ENCODE measurements around the gene CEP112. TPM values are rescaled to one million over a fixed set of nuclear protein-coding genes. Genes with fewer than 3 reads are reported as not detected.

The CEP112 gene
- total RNA-seq, 4 donors from 2014 or later = 18.9 to 51.8 (median 29.6) TPM

DNA sequence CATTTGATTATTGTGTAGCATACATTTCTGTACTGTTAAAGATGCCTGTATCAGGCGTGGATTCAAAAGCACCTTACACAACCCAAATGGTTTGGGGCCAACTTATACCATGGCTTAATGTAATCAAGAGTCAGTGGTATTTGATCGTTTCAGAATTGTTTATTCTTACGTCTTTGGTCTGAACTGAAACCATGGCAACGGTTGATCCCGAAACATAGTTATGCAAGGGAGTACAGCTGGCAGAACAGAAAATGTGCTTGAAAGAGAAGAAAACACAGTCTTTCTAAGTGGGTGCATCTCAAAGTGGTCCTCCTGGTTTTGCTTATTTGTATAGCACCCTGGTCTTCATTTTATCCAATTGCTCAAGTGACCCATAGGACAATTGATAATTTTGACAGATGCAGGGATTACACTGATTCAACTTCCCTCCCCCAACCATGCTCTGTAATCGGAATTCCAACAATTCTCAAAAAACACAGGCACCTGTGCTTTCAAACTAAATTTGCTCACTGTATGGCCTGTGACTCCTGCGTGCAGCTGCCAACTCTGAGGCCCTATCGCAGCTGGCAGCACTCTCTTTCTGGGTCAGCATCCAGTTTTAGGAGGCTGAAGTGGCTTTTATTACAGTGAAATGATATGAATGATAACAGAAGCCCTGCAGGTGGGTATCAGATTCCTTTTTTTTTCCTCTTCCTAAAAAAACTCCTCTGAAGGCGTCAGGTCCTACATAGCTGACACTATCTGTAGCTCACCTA, 553.5 kb downstream of the CEP112 start:
- TF ChIP-seq, protein P1, sequence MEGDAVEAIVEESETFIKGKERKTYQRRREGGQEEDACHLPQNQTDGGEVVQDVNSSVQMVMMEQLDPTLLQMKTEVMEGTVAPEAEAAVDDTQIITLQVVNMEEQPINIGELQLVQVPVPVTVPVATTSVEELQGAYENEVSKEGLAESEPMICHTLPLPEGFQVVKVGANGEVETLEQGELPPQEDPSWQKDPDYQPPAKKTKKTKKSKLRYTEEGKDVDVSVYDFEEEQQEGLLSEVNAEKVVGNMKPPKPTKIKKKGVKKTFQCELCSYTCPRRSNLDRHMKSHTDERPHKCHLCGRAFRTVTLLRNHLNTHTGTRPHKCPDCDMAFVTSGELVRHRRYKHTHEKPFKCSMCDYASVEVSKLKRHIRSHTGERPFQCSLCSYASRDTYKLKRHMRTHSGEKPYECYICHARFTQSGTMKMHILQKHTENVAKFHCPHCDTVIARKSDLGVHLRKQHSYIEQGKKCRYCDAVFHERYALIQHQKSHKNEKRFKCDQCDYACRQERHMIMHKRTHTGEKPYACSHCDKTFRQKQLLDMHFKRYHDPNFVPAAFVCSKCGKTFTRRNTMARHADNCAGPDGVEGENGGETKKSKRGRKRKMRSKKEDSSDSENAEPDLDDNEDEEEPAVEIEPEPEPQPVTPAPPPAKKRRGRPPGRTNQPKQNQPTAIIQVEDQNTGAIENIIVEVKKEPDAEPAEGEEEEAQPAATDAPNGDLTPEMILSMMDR (IDR thresholded peaks at IDR 0.05; ENCODE audit: low read depth) = no peak

DNA sequence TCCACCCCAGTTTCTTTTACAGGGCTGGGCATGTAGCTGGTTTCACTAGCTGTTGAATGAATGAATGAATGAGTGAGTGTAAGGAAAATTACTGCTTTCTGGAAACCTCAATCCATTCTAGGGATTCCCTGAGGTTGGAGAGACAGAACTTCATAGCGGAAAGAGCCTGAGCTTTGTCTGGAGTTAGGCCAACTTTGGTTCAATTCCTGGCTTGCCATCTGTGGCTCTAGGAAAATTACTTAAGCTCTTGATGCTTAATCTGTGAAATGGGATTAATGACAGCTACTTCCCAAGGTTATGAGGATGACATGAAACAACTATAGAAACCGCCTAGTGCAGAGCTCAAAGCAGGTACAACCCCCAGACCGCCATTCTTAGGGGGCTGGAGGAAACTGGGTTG, 554.1 kb downstream of the CEP112 start:
- TF ChIP-seq, protein P1 (IDR thresholded peaks at IDR 0.05; ENCODE audit: low read depth) = no peak

DNA sequence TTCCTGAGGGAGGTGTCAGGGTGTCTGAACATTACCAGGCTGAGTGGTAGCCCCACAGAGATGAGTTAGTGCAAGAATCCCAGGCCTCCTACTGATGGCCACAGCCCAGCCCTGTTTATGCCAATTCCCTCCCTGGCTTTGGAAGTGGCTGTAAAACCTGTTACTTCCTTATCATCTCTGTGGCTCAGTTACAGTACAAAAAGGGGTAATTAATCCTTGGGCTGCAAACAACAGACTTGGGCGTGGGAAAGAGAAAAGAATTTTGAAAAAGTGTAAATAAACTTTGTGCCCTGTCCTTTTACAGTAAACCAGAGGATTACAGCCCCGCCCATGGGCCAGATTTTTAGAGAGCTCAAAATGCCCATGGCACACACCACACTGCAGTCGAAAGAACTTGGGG, 557.4 kb downstream of the CEP112 start:
- TF ChIP-seq, protein P1 (IDR thresholded peaks at IDR 0.05; ENCODE audit: low read depth) = no peak

DNA sequence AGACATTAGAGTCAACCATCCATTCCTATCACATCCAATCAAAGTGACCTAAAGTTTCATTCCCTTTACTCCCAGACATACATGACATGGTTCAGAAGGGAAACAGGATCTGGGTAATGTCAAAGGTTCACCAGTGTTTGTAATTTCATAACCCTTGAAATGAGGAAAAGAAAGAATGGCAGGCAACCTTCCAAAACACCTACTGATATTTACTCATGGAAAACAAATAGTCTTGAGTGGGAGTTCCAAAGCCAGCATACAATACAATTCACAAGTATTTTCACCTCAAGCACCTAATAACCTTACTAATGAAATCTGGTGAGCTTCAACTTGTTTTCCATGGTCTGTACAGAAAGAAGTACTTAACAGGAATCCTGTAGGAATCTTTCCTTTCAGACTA, 557.9 kb downstream of the CEP112 start:
- TF ChIP-seq, protein P1 (IDR thresholded peaks at IDR 0.05; ENCODE audit: low read depth) = no peak

DNA sequence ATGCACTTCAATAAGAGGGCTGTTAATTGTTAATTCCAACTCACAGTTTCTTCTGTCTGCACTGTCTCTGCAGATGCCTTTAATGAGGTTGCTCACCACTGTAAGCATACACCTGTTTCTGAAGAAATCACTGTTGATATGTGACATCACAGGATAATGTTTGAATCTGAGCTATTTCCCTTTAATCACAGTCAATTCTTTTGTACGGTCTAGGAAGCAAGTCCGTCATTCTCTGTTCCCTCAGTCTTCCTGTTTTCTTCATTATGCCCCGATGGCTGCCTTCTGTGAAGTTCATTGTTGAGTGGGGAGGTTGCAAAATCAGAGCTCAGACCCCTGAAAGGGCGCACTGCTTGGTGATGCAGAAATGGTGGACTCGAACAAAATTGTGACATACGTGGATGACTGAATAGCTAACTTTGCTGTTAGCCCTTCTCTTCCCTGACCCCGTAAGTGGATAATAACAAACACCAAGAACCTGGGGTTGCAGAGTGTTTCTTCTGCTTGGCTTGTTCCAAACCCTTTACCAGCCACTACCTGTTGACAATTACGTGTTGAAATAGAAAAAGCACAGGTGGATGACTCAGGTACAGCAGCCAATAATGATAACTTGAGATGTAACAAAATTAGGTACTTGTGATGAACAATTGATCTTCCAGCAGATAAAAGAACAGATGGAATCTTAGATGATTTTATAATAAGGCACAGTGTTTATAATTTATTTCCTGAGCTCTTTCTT, 558.6 kb downstream of the CEP112 start:
- TF ChIP-seq, protein P1 (IDR thresholded peaks at IDR 0.05; ENCODE audit: low read depth) = no peak

DNA sequence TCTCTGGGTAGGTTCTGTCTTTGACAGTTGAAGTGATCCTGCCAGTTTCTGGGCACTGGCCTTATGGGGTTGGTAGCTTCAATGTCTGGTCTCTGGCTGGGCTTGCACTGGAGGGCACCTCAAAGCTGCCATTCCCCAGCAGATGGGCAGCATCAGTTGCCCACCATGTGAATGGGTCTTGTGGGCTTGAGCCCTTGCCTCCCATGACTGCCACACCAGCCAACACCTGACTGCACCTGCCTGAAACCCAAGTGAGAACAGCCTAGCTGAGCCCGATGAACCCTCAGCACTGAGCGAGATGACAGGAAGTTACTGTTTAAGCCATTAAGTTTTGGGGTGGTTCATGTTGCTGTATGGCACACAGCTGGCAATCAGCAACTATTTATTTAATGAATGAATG, 561.4 kb downstream of the CEP112 start:
- TF ChIP-seq, protein P1 (IDR thresholded peaks at IDR 0.05; ENCODE audit: low read depth) = no peak

DNA sequence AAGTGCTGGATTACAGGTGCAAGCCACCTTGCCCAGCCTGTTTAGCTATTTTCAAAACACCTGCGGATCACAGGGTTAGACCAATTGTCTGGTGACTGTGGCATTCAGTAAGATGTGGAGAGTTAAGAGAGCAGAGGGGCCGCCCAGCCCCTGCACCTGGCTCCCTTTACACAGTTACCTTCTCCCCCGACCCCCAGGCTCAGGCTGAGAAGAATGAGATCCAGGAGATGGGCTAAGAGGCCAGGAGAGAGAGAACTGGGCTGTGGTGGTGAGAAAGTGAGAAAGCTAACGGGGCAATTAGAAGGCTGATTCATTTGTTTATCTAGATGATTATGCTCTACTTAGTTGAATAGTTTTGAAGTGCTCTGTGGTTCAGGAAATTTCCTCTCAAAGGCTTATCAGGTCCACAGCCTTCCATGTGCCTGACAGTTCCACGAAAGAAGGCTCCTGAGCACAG, 562.7 kb downstream of the CEP112 start:
- TF ChIP-seq, protein P1 (IDR thresholded peaks at IDR 0.05; ENCODE audit: low read depth) = no peak
